Measurements from ENCODE around the gene REG3A.
A peak's percentile ranks its signal among the peaks of the same experiment; 100 is the strongest.

The REG3A gene

GRCh38 chr2:79159030-79159429 lies 523 bp downstream of the REG3A start:
- Mint-ChIP-seq H3K9me3 (no peaks in the 10 kb centered on the region), H3K27ac (no peak overlapping the region), H3K36me3 (ENCODE audit: low read depth) (no peaks in the 10 kb centered on the region), H3K4me3 (no peak overlapping the region), H3K27me3 (ENCODE audit: low read depth, poor library complexity) (no peaks in the 10 kb centered on the region), H3K4me1 (peaks cover 16% of the 10 kb centered on the region)
- no peak for TF ChIP-seq CTCF (IDR thresholded peaks at IDR 0.05)
- DNase-seq, result no peak

GRCh38 chr2:79155826-79156476 lies 3.6 kb downstream of the REG3A start:
- H3K36me3 Mint-ChIP-seq (ENCODE audit: low read depth), result no peaks in the 10 kb centered on the region
- no peaks in the 10 kb centered on the region for H3K27me3 Mint-ChIP-seq (ENCODE audit: low read depth, poor library complexity)
- peaks cover under 1% of the 10 kb centered on the region for H3K4me1 Mint-ChIP-seq
- no peak overlapping the region for H3K4me3 Mint-ChIP-seq
- TF ChIP-seq CTCF (IDR thresholded peaks at IDR 0.05), result no peak
- no peak overlapping the region for H3K27ac Mint-ChIP-seq
- H3K9me3 Mint-ChIP-seq, result peaks cover under 1% of the 10 kb centered on the region
- DNase-seq, result no peak

GRCh38 chr2:79139423-79139822 lies 20.1 kb downstream of the REG3A start:
- H3K4me3 Mint-ChIP-seq, result no peak overlapping the region
- H3K27me3 Mint-ChIP-seq (ENCODE audit: low read depth, poor library complexity), result no peaks in the 10 kb centered on the region
- no peaks in the 10 kb centered on the region for H3K4me1 Mint-ChIP-seq
- H3K36me3 Mint-ChIP-seq (ENCODE audit: low read depth), result no peaks in the 10 kb centered on the region
- peaks cover 4% of the 10 kb centered on the region for H3K9me3 Mint-ChIP-seq
- no peak for DNase-seq
- no peak for TF ChIP-seq CTCF (IDR thresholded peaks at IDR 0.05)
- H3K27ac Mint-ChIP-seq, result no peak overlapping the region

- no peak for DNase-seq
- H3K4me1 Mint-ChIP-seq, result no peaks in the 10 kb centered on the region
- H3K4me3 Mint-ChIP-seq, result no peak overlapping the region
- H3K27ac Mint-ChIP-seq, result no peak overlapping the region
- H3K9me3 Mint-ChIP-seq, result no peaks in the 10 kb centered on the region
- TF ChIP-seq CTCF (IDR thresholded peaks at IDR 0.05), result no peak
- no peaks in the 10 kb centered on the region for H3K36me3 Mint-ChIP-seq (ENCODE audit: low read depth)
- peaks cover 5% of the 10 kb centered on the region for H3K27me3 Mint-ChIP-seq (ENCODE audit: low read depth, poor library complexity)
Observed at GRCh38 chr2:79138385-79138784, 21.2 kb downstream of the REG3A start.

GRCh38 chr2:79131687-79132086 lies 27.9 kb downstream of the REG3A start:
- H3K9me3 Mint-ChIP-seq, result no peaks in the 10 kb centered on the region
- no peak for DNase-seq
- TF ChIP-seq CTCF (IDR thresholded peaks at IDR 0.05), result no peak
- H3K27me3 Mint-ChIP-seq (ENCODE audit: low read depth, poor library complexity), result peaks cover 5% of the 10 kb centered on the region
- H3K4me1 Mint-ChIP-seq, result peaks cover 35% of the 10 kb centered on the region
- H3K4me3 Mint-ChIP-seq, result no peak overlapping the region
- H3K36me3 Mint-ChIP-seq (ENCODE audit: low read depth), result no peaks in the 10 kb centered on the region
- peak overlapping the region; percentile 50 for H3K27ac Mint-ChIP-seq

- Mint-ChIP-seq H3K36me3 (ENCODE audit: low read depth) (no peaks in the 10 kb centered on the region), H3K4me1 (peaks cover 35% of the 10 kb centered on the region), H3K27ac (no peak overlapping the region), H3K27me3 (ENCODE audit: low read depth, poor library complexity) (peaks cover 5% of the 10 kb centered on the region), H3K9me3 (no peaks in the 10 kb centered on the region), H3K4me3 (no peak overlapping the region)
- DNase-seq, result no peak
- TF ChIP-seq CTCF (IDR thresholded peaks at IDR 0.05), result no peak
Observed at GRCh38 chr2:79129804-79130203, 29.7 kb downstream of the REG3A start.

Data from nephron progenitor cell (in vitro differentiated cells).